OCI-LY7 (cell line): Measurements from ENCODE around the gene PLPPR4. TPM values are rescaled to one million over a fixed set of nuclear protein-coding genes. Genes with fewer than 3 reads are reported as not detected.

Experiments used
- Bru-seq: library from RNA; stranded (reverse); fragments of 400-500 nt; gene quantifications from one replicate; lab custom pipeline; 2021; lab: Mats Ljungman, UMichigan
- BruChase-seq, 2 experiments: library from RNA; stranded (reverse); fragments of 400-500 nt; gene quantifications; one replicate each; lab custom pipeline; 2021; lab: Mats Ljungman, UMichigan
- BruUV-seq: library from RNA; stranded (reverse); fragments of 400-500 nt; replicated peaks from 2 replicates; lab custom pipeline; 2021; lab: Mats Ljungman, UMichigan
- CTCF ChIA-PET: fragments of 300-600 bp; sonication (Branson Sonifier 250); formaldehyde crosslinking; loops from one replicate; lab custom pipeline; 2022; ENCODE audit warnings: antibody characterized with exemption; ENCODE audit not compliant: unreplicated experiment; lab: Charles Lee
- POLR2A ChIA-PET: fragments of 300-600 bp; sonication (Branson Sonifier 250); formaldehyde crosslinking; loops from one replicate; lab custom pipeline; 2022; ENCODE audit warnings: antibody characterized with exemption; lab: Charles Lee
- DNase-seq: peaks from one replicate; pipeline ENCODE4 v3.0.0-alpha.2; 2015; ENCODE audit warnings: low spot score
- H2AFZ ChIP-seq: fragments of 200-600 bp; sonication (generic), shearing (Covaris generic); 2 replicates; pipeline ENCODE4 v1.6.1; 2014; ENCODE audit warnings: mild to moderate bottlenecking, antibody characterized with exemption, low read length, moderate library complexity
- H3K27ac ChIP-seq: fragments of 200-600 bp; sonication (generic); 2 replicates; pipeline ENCODE4 v1.5.1; 2014; ENCODE audit warnings: mixed run types, low read depth, mild to moderate bottlenecking, moderate library complexity, low read length, inconsistent platforms; ENCODE audit not compliant: poor library complexity, severe bottlenecking
- H3K36me3 ChIP-seq: fragments of 200-600 bp; sonication (generic); 2 replicates; pipeline ENCODE4 v1.6.1; 2014; ENCODE audit warnings: mild to moderate bottlenecking, antibody characterized with exemption, low read length, moderate library complexity, mixed read lengths; ENCODE audit not compliant: insufficient read depth
- H3K4me1 ChIP-seq: fragments of 200-600 bp; sonication (generic); 2 replicates; pipeline ENCODE4 v1.5.1; 2014; ENCODE audit warnings: mild to moderate bottlenecking, low read length; ENCODE audit not compliant: insufficient read depth, poor library complexity, severe bottlenecking
- H3K4me2 ChIP-seq: fragments of 200-600 bp; sonication (generic); 2 replicates; pipeline ENCODE4 v1.6.1; 2014; ENCODE audit warnings: mild to moderate bottlenecking, low read length
- H3K4me3 ChIP-seq: fragments of 200-600 bp; sonication (generic); 2 replicates; pipeline ENCODE4 v1.5.1; 2014; ENCODE audit warnings: mild to moderate bottlenecking, low read depth, low read length; ENCODE audit not compliant: poor library complexity, severe bottlenecking
- H3K79me2 ChIP-seq: fragments of 200-600 bp; sonication (generic); 2 replicates; pipeline ENCODE4 v1.6.1; 2016; ENCODE audit warnings: low read depth, mild to moderate bottlenecking, low read length, moderate library complexity, mixed read lengths; ENCODE audit not compliant: insufficient read depth
- H3K9me2 ChIP-seq: fragments of 200-600 bp; sonication (generic); 2 replicates; pipeline ENCODE4 v1.6.1; 2016; ENCODE audit warnings: mild to moderate bottlenecking, low read length, mixed read lengths; ENCODE audit not compliant: insufficient read depth
- H3K9me3 ChIP-seq: fragments of 200-600 bp; sonication (generic); 2 replicates; pipeline ENCODE4 v1.6.1; 2014; ENCODE audit warnings: mild to moderate bottlenecking, mixed run types, low read length, mixed read lengths
- H4K20me1 ChIP-seq: fragments of 200-600 bp; sonication (generic); 2 replicates; pipeline ENCODE4 v1.6.1; 2014; ENCODE audit warnings: mild to moderate bottlenecking, antibody characterized with exemption, low read length, moderate library complexity, mixed read lengths; ENCODE audit not compliant: insufficient read depth
- EZH2phosphoT487 ChIP-seq: fragments of 200-600 bp; sonication (generic); IDR thresholded peaks from 2 replicates; pipeline ENCODE4 v1.6.1; 2018; ENCODE audit warnings: low read depth, borderline replicate concordance, mild to moderate bottlenecking, mixed run types, antibody characterized with exemption, low read length, moderate library complexity, mixed read lengths
- intact Hi-C: fragments of 100-400 bp; cut with micrococcal nuclease; formaldehyde crosslinking; loops from one replicate; pipeline ENCODE4 v1.10.0; 2022; ENCODE audit not compliant: unreplicated experiment
- long read RNA-seq: library from polyadenylated mRNA; stranded (forward); transcript quantifications from one replicate; pipeline ENCODE4 v2.0.0, GENCODE V29; 2022
- total RNA-seq, 2 experiments: library from RNA; depleted of rRNA in 1 of 2; stranded (reverse); fragments of >200 nt in 1 of 2; shearing (Covaris generic) in 1 of 2; gene quantifications; 2 replicates each; pipeline ENCODE4 v1.2.3, GENCODE V29; 2014 to 2022
- TF ChIP-seq, protein P1 (sequence below): fragments of 200-600 bp; sonication (generic); conservative IDR thresholded peaks from 2 replicates; pipeline ENCODE4 v1.5.1; 2014; ENCODE audit warnings: mild to moderate bottlenecking, antibody characterized with exemption, low read length, moderate library complexity, mixed read lengths

PLPPR4 gene, protein sequence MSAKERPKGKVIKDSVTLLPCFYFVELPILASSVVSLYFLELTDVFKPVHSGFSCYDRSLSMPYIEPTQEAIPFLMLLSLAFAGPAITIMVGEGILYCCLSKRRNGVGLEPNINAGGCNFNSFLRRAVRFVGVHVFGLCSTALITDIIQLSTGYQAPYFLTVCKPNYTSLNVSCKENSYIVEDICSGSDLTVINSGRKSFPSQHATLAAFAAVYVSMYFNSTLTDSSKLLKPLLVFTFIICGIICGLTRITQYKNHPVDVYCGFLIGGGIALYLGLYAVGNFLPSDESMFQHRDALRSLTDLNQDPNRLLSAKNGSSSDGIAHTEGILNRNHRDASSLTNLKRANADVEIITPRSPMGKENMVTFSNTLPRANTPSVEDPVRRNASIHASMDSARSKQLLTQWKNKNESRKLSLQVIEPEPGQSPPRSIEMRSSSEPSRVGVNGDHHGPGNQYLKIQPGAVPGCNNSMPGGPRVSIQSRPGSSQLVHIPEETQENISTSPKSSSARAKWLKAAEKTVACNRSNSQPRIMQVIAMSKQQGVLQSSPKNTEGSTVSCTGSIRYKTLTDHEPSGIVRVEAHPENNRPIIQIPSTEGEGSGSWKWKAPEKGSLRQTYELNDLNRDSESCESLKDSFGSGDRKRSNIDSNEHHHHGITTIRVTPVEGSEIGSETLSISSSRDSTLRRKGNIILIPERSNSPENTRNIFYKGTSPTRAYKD
- not detected in 2 replicates for total RNA-seq (2014; rRNA removed; shearing (Covaris generic))
- total RNA-seq (2022): not detected in 2 replicates
- not detected for Bru-seq, nascent RNA
- not detected for BruChase-seq, experiment 1, labeled RNA remaining after a 6-hour chase
- not detected for BruChase-seq, experiment 2, labeled RNA remaining after a 2-hour chase
- long read RNA-seq: 0 reads

DNA sequence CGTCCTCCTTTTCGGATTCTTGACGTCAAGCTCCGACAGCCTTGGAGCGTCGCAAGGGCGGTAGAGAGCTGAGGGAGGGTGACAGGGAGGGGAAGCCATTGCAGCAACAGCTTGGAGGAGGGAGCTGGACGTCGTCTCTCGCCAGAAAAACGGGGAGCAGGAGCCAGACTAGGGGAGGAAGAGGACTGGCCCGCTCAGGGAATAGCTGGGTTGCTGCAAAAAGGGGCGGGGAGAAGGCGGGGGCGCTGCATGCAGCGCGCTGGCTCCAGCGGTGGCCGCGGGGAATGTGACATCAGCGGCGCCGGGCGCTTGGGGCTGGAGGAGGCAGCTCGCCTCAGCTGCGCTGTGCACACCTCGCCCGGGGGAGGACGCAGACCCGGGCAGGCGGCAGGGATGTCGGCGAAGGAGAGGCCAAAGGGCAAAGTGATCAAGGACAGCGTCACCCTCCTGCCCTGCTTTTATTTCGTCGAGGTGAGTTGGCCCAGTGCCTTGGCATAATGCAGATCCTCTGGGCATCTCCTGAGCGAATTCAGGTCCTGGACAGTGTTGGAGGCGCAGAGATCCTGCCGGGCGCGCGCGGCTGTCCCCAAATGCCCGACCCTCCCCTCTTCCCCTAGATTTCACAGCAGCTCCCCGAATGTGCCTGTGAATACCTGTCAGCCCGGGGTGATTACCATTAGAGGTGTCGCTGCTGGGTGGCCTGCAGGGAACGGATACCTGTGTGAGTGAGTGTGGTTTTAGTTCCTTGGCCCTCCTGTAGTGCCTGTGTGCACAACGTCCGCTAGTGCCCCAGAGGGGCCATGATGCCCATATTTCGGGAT lies at the start of gene PLPPR4:
PLPPR4 (plus strand) TSS at position 292 of the 821 bp plus-strand sequence; CDS start at position 394, 102 bp downstream.
- POLR2A ChIA-PET: no interaction called here
- no TSS peak for BruUV-seq
- CTCF ChIA-PET: no interaction called here
- Histone ChIP-seq H3K4me2 (no peak within 1 kb of the TSS), H2AFZ (no peak within 1 kb of the TSS), H3K4me1 (no peaks in the 10 kb centered on the region), H3K9me2 (no peaks in the 10 kb centered on the region), H3K4me3 (no peak within 1 kb of the TSS), H3K27ac (no peak within 1 kb of the TSS), H3K9me3 (no peaks in the 10 kb centered on the region), H4K20me1 (no peaks in the 10 kb centered on the region), H3K36me3 (no peaks in the 10 kb centered on the region), H3K79me2 (no peaks in the 10 kb centered on the region)
- no peak for DNase-seq
- TF ChIP-seq EZH2phosphoT487: no peak
- TF ChIP-seq, protein P1, sequence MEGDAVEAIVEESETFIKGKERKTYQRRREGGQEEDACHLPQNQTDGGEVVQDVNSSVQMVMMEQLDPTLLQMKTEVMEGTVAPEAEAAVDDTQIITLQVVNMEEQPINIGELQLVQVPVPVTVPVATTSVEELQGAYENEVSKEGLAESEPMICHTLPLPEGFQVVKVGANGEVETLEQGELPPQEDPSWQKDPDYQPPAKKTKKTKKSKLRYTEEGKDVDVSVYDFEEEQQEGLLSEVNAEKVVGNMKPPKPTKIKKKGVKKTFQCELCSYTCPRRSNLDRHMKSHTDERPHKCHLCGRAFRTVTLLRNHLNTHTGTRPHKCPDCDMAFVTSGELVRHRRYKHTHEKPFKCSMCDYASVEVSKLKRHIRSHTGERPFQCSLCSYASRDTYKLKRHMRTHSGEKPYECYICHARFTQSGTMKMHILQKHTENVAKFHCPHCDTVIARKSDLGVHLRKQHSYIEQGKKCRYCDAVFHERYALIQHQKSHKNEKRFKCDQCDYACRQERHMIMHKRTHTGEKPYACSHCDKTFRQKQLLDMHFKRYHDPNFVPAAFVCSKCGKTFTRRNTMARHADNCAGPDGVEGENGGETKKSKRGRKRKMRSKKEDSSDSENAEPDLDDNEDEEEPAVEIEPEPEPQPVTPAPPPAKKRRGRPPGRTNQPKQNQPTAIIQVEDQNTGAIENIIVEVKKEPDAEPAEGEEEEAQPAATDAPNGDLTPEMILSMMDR: no peak
- intact Hi-C loops: no loop called here

DNA sequence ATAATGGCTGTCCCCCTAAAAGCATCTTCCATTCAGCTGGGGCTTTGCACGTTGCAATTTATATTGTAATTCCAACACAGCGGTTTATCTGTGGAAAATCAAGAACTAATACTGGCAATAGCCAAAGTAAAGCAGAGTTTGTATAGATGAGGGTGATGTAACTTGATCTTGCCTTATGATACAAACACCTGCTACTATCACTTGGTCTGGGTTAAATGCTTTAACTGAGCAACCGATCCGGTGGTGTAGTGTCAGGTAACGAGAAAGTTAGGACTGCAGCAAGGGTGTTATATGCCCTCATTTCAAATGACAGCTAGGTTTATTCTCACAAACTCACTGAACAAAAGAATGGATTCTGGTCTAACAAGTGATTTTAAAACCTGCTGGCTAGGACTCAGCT lies 47.3 kb upstream of the PLPPR4 start:
- CTCF ChIA-PET: no interaction called here

More for the DNA sequence above, 47.3 kb upstream of the PLPPR4 start:
- H3K36me3 ChIP-seq: no peaks in the 10 kb centered on the region
- no peaks in the 10 kb centered on the region for H4K20me1 ChIP-seq
- H3K9me2 ChIP-seq: no peaks in the 10 kb centered on the region
- BruUV-seq: no TSS peak
- no peaks in the 10 kb centered on the region for H3K79me2 ChIP-seq
- TF ChIP-seq, protein P1: no peak
- TF ChIP-seq EZH2phosphoT487: no peak
- intact Hi-C loops: no loop called here
- H3K4me2 ChIP-seq: no peak overlapping the region
- no peak overlapping the region for H2AFZ ChIP-seq
- no peak overlapping the region for H3K27ac ChIP-seq
- 0 out of 2 replicates have a peak, but pooled peaks cover 6% of the 10 kb centered on the region for H3K9me3 ChIP-seq
- POLR2A ChIA-PET: interaction anchor here (1.0 kb wide), 1 partner anchor 9 kb away, joined by 4 read pairs; no protein-coding TSS in a partner anchor
- no peak for DNase-seq
- H3K4me3 ChIP-seq: no peak overlapping the region
- H3K4me1 ChIP-seq: no peaks in the 10 kb centered on the region
